Transverse colon (tissue), 4 donors: ENCODE measurements around the gene RALGPS2.

Experiments used
- EP300 ChIP-seq: sonication (generic); formaldehyde crosslinking; IDR thresholded peaks from one replicate; pipeline ENCODE4 v1.6.1; 2017; ENCODE audit warnings: antibody characterized with exemption, low read depth
- POLR2A ChIP-seq: fragments of 450-650 bp; IDR thresholded peaks from one replicate; pipeline ENCODE4 v1.6.1; 2016; ENCODE audit warnings: antibody characterized with exemption, mild to moderate bottlenecking, moderate library complexity
- POLR2AphosphoS5 ChIP-seq, 3 donors: sonication (generic); formaldehyde crosslinking; IDR thresholded peaks; one replicate each; pipeline ENCODE4 v1.6.1; 2016; ENCODE audit warnings: antibody characterized with exemption in 3 of 3
- TF ChIP-seq, protein P1 (sequence below), 5 experiments: fragments of 200-600 bp in 3 of 5; fragments of 450-650 bp in 2 of 5; sonication (generic) in 3 of 5; IDR thresholded peaks; 1 replicate in 2 of 5; 2 replicates in 3 of 5; pipeline ENCODE4 v1.5.1; 2016 to 2017; ENCODE audit warnings: antibody characterized with exemption in 5 of 5, inconsistent platforms in 3 of 5, mild to moderate bottlenecking in 2 of 5, moderate library complexity in 1 of 5

DNA sequence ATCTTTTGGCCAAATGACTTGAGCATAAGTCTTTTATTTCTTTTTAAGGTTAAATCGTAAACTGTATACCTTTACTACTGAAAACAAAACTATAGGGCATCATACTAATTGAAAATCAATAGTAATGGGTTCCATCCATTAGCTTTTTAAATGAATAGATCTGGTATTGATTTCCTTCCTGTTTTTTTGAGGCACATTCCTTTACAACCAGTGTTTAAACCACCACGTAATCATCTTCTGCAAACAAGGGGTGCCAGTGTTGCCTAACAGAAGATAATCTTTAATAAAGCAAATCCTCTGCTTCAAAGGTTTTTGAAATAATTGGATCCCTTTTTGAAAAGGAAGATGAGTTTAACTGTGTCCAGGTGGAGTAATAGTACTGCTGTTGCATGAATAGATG lies 194.5 kb downstream of the RALGPS2 start:
- TF ChIP-seq, protein P1, sequence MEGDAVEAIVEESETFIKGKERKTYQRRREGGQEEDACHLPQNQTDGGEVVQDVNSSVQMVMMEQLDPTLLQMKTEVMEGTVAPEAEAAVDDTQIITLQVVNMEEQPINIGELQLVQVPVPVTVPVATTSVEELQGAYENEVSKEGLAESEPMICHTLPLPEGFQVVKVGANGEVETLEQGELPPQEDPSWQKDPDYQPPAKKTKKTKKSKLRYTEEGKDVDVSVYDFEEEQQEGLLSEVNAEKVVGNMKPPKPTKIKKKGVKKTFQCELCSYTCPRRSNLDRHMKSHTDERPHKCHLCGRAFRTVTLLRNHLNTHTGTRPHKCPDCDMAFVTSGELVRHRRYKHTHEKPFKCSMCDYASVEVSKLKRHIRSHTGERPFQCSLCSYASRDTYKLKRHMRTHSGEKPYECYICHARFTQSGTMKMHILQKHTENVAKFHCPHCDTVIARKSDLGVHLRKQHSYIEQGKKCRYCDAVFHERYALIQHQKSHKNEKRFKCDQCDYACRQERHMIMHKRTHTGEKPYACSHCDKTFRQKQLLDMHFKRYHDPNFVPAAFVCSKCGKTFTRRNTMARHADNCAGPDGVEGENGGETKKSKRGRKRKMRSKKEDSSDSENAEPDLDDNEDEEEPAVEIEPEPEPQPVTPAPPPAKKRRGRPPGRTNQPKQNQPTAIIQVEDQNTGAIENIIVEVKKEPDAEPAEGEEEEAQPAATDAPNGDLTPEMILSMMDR (IDR thresholded peaks at IDR 0.05) = no peak
- no peak for TF ChIP-seq EP300
- TF ChIP-seq POLR2AphosphoS5 (IDR thresholded peaks at IDR 0.05) = no peak
- TF ChIP-seq POLR2A = no peak
